Liver (tissue), 3 donors: ENCODE measurements around the gene ZNF311.

ENCODE experiments used
- CTCF ChIP-seq: fragments of 150-350 bp; IDR thresholded peaks from 2 replicates; pipeline ENCODE4 v1.5.1; 2017; ENCODE audit warnings: improper control_type of control experiment, low read depth, low read length; ENCODE audit not compliant: missing input control
- HNF4A ChIP-seq, 2 donors: conservative IDR thresholded peaks; 2 replicates each; pipeline ENCODE4 v1.6.1; 2016; ENCODE audit warnings: antibody characterized with exemption in 2 of 2, mild to moderate bottlenecking in 2 of 2
- TAF1 ChIP-seq: conservative IDR thresholded peaks from 2 replicates; pipeline ENCODE4 v1.6.1; 2016; ENCODE audit warnings: antibody characterized with exemption, mild to moderate bottlenecking
- donor health status: healthy.
- donor health status: healthy.

GRCh38 chr6:28980137-28980851 lies 24.8 kb downstream of the ZNF311 start:
- no peak for TF ChIP-seq CTCF
- TF ChIP-seq HNF4A (conservative IDR thresholded peaks at IDR 0.05): no peak
- TF ChIP-seq TAF1: no peak
